IMR-90 (cell line): ENCODE results near the gene MAGI2. TPM values are rescaled to one million over a fixed set of nuclear protein-coding genes. Genes with fewer than 3 reads are reported as not detected.

Experiments used
- ATAC-seq: fragments of 200-7000 bp; cut with Tn5 transposase; 2 replicates; pipeline ENCODE4 v1.9.1; 2020; ENCODE audit warnings: low read depth, mild to moderate bottlenecking, moderate library complexity
- BruUV-seq: library from RNA; stranded (reverse); fragments of 400-500 nt; replicated peaks from 2 replicates; lab custom pipeline; 2021; lab: Mats Ljungman, UMichigan
- CTCF ChIA-PET: fragments of 300-600 bp; formaldehyde crosslinking; extraction: SDS; loops from one replicate; lab custom pipeline; 2021; ENCODE audit warnings: antibody characterized with exemption; lab: Yijun Ruan, JAX
- POLR2A ChIA-PET: fragments of 300-600 bp; sonication (Branson Sonifier 250); formaldehyde crosslinking; loops from one replicate; lab custom pipeline; 2022; ENCODE audit warnings: antibody characterized with exemption; ENCODE audit not compliant: unreplicated experiment; lab: Charles Lee
- DNase-seq: peaks from one replicate; pipeline ENCODE4 v3.0.0; 2013
- H2AFZ ChIP-seq: replicated peaks from 2 replicates; pipeline ENCODE3; 2013; ENCODE audit warnings: low read length, mild to moderate bottlenecking; ENCODE audit not compliant: poor library complexity
- H2AK5ac ChIP-seq: 2 replicates; pipeline ENCODE4 v1.6.1; 2013; ENCODE audit warnings: low read depth, low read length, inconsistent platforms
- H2AK9ac ChIP-seq: replicated peaks from 2 replicates; pipeline ENCODE3; 2013; ENCODE audit warnings: mild to moderate bottlenecking, low read depth, low read length, moderate library complexity; ENCODE audit not compliant: poor library complexity
- H2BK120ac ChIP-seq: 2 replicates; pipeline ENCODE4 v1.6.1; 2013; ENCODE audit warnings: low read depth, low read length, inconsistent platforms
- H2BK15ac ChIP-seq: 3 replicates; pipeline ENCODE4 v1.6.1; 2013; ENCODE audit warnings: low read depth, low read length, inconsistent platforms
- H2BK20ac ChIP-seq: 2 replicates; pipeline ENCODE4 v1.6.1; 2013; ENCODE audit warnings: low read depth, mild to moderate bottlenecking, inconsistent platforms, low read length, moderate library complexity
- H2BK5ac ChIP-seq: 2 replicates; pipeline ENCODE4 v1.6.1; 2013; ENCODE audit warnings: mild to moderate bottlenecking, low read depth, low read length, inconsistent platforms; ENCODE audit not compliant: poor library complexity, severe bottlenecking
- H3K14ac ChIP-seq: replicated peaks from 2 replicates; pipeline ENCODE4 v1.6.1; 2013; ENCODE audit warnings: low read depth, low read length, inconsistent platforms
- H3K18ac ChIP-seq: 2 replicates; pipeline ENCODE4 v1.6.1; 2013; ENCODE audit warnings: low read depth, low read length, control low read depth
- H3K23ac ChIP-seq: 2 replicates; pipeline ENCODE4 v1.6.1; 2013; ENCODE audit warnings: low read depth, low read length, inconsistent platforms
- H3K27ac ChIP-seq: 2 replicates; pipeline ENCODE4 v1.5.1; 2013; ENCODE audit warnings: mild to moderate bottlenecking, control low read depth, low read length; ENCODE audit not compliant: insufficient read depth
- H3K27me3 ChIP-seq: 2 replicates; pipeline ENCODE4 v1.6.1; 2013; ENCODE audit warnings: low read length; ENCODE audit not compliant: control insufficient read depth, insufficient read depth
- H3K36me3 ChIP-seq: 2 replicates; pipeline ENCODE4 v1.6.1; 2013; ENCODE audit warnings: low read length, mixed read lengths; ENCODE audit not compliant: control insufficient read depth, insufficient read depth
- H3K4ac ChIP-seq: 2 replicates; pipeline ENCODE4 v1.6.1; 2013; ENCODE audit warnings: low read depth, low read length, inconsistent platforms
- H3K4me1 ChIP-seq: 2 replicates; pipeline ENCODE4 v1.6.1; 2013; ENCODE audit warnings: low read length, mixed read lengths; ENCODE audit not compliant: control insufficient read depth, insufficient read depth
- H3K4me2 ChIP-seq: 2 replicates; pipeline ENCODE4 v1.6.1; 2013; ENCODE audit warnings: low read depth, mild to moderate bottlenecking, control low read depth, low read length, moderate library complexity
- H3K4me3 ChIP-seq: 2 replicates; pipeline ENCODE4 v1.5.1; 2013; ENCODE audit warnings: low read depth, mild to moderate bottlenecking, control low read depth, low read length, moderate library complexity; ENCODE audit not compliant: insufficient read depth
- H3K56ac ChIP-seq: 2 replicates; pipeline ENCODE4 v1.6.1; 2013; ENCODE audit warnings: low read length, inconsistent platforms; ENCODE audit not compliant: insufficient read depth; ENCODE audit errors: extremely low read depth
- H3K79me1 ChIP-seq, 2 experiments: 2 replicates each; pipeline ENCODE4 v1.6.1; 2013; ENCODE audit warnings: low read length in 2 of 2, inconsistent platforms in 1 of 2, low read depth in 1 of 2
- H3K9ac ChIP-seq: 2 replicates; pipeline ENCODE4 v1.6.1; 2013; ENCODE audit warnings: low read depth, low read length, control low read depth
- H3K9me1 ChIP-seq: 2 replicates; pipeline ENCODE4 v1.6.1; 2013; ENCODE audit warnings: low read length, inconsistent platforms; ENCODE audit not compliant: insufficient read depth
- H3K9me3 ChIP-seq: 2 replicates; pipeline ENCODE4 v1.6.1; 2013; ENCODE audit warnings: low read length; ENCODE audit not compliant: control insufficient read depth, insufficient read depth
- H4K20me1 ChIP-seq: 2 replicates; pipeline ENCODE4 v1.6.1; 2013; ENCODE audit warnings: low read length, inconsistent platforms; ENCODE audit not compliant: insufficient read depth
- H4K5ac ChIP-seq: 2 replicates; pipeline ENCODE4 v1.6.1; 2013; ENCODE audit warnings: mild to moderate bottlenecking, low read depth, low read length, control low read depth
- H4K8ac ChIP-seq, 2 experiments: 2 replicates each; pipeline ENCODE4 v1.6.1; 2013; ENCODE audit warnings: low read depth in 2 of 2, low read length in 2 of 2, control low read depth in 1 of 2, inconsistent platforms in 1 of 2
- H4K91ac ChIP-seq: 2 replicates; pipeline ENCODE4 v1.6.1; 2013; ENCODE audit warnings: low read depth, low read length, inconsistent platforms; ENCODE audit not compliant: insufficient read depth
- FOS ChIP-seq: fragments of 150-350 bp; IDR thresholded peaks from 2 replicates; pipeline ENCODE4 v1.6.1; 2016; ENCODE audit warnings: low read depth, low read length
- MAZ ChIP-seq: IDR thresholded peaks from 2 replicates; pipeline ENCODE4 v1.6.1; 2012; ENCODE audit warnings: low read depth, mild to moderate bottlenecking, low read length, improper control_type of control experiment, moderate library complexity, borderline replicate concordance
- RFX5 ChIP-seq: IDR thresholded peaks from 2 replicates; pipeline ENCODE4 v1.8.0; 2012; ENCODE audit warnings: low read depth, mild to moderate bottlenecking, low read length, moderate library complexity
- USF2 ChIP-seq: fragments of 150-350 bp; IDR thresholded peaks from 2 replicates; pipeline ENCODE4 v1.6.1; 2017; ENCODE audit warnings: mild to moderate bottlenecking, antibody characterized with exemption, low read length, low read depth
- whole genome bisulfite sequencing, 2 experiments: methylation state at CpG; one replicate each; pipeline versions ENCODE4 v1.1.5 to v1.1.7; 2013; ENCODE audit warnings: missing lambda C conversion rate in 2 of 2; ENCODE audit not compliant: insufficient read length in 1 of 2; ENCODE audit errors: extremely low coverage in 2 of 2; 5-methylcytosine and 5-hydroxymethylcytosine counted together
- dilution Hi-C: fragments of 300-500 bp; cut with HindIII; formaldehyde crosslinking; loops from one replicate; pipeline ENCODE4 v1.14.3; 2018; ENCODE audit warnings: low sequenced_read_pairs; ENCODE audit not compliant: unreplicated experiment
- in situ Hi-C: fragments of 300-500 bp; cut with MboI; formaldehyde crosslinking; loops from 3 replicates; pipeline ENCODE4 v1.14.3; 2019; ENCODE audit warnings: low sequenced_read_pairs, inconsistent platforms, mixed read lengths
- intact Hi-C: fragments of 100-400 bp; cut with micrococcal nuclease; formaldehyde crosslinking; loops from 2 replicates; pipeline ENCODE4 v1.10.0; 2022
- polyA plus RNA-seq, 3 experiments: library from polyadenylated mRNA; depleted of rRNA; stranded (reverse); fragments of >200 nt; gene quantifications; 2 replicates each; pipeline ENCODE4 v1.2.3, GENCODE V29; 2012; ENCODE audit warnings: low replicate concordance in 1 of 3
- total RNA-seq: library from RNA; depleted of rRNA; stranded (reverse); fragments of >200 nt; gene quantifications from 2 replicates; pipeline ENCODE4 v1.2.3, GENCODE V29; 2012

Gene MAGI2
- total and polyA plus RNA-seq, 2 of the 4 experiments (the other 2 are of a cell fraction): 2.5 to 17.9 TPM

GRCh38 chr7:78141522-78142281 lies 1311.8 kb downstream of the MAGI2 start:
- no peak overlapping the region for H2BK5ac ChIP-seq
- H4K91ac ChIP-seq: no peak overlapping the region
- dilution Hi-C loops (no loop called here), in situ Hi-C loops (loop anchor here (25.0 kb wide), 1 partner anchor 796 kb away; no protein-coding TSS in a partner anchor), intact Hi-C loops (no loop called here)
- no peak overlapping the region for H4K8ac ChIP-seq
- BruUV-seq: no TSS peak
- H3K9ac ChIP-seq: no peak overlapping the region
- no peak overlapping the region; the same call in 1 of the 2 replicates for H2BK20ac ChIP-seq
- peaks cover 4% of the 10 kb centered on the region; the same call in 1 of the 2 replicates for H3K9me1 ChIP-seq
- ATAC-seq (peak; percentile 83), DNase-seq (peak; percentile 88)
- H3K79me1 ChIP-seq: no peaks in the 10 kb centered on the region; a peak in 1 of 4 replicates
- no peak overlapping the region for H2BK15ac ChIP-seq
- no peaks in the 10 kb centered on the region for H3K36me3 ChIP-seq
- no peaks in the 10 kb centered on the region for H3K9me3 ChIP-seq
- no peak overlapping the region for H3K23ac ChIP-seq
- H3K27me3 ChIP-seq: no peaks in the 10 kb centered on the region
- peaks cover 7% of the 10 kb centered on the region for H3K4me1 ChIP-seq
- H3K4ac ChIP-seq: no peak overlapping the region; the same call in 1 of the 2 replicates
- no peak overlapping the region; the same call in 1 of the 2 replicates for H3K14ac ChIP-seq
- POLR2A ChIA-PET: no interaction called here
- no peak overlapping the region for H2AK5ac ChIP-seq
- H3K4me3 ChIP-seq: no peak overlapping the region
- no peak overlapping the region for H2BK120ac ChIP-seq
- TF ChIP-seq USF2 (peak; percentile 62; the same call in 1 of the 2 replicates), RFX5 (no peak), MAZ (peak; percentile 47; the same call in 1 of the 2 replicates), FOS (peak; percentile 42; the same call in 1 of the 2 replicates)
- H4K5ac ChIP-seq: no peak overlapping the region
- no peaks in the 10 kb centered on the region for H4K20me1 ChIP-seq
- H3K4me2 ChIP-seq: peak overlapping the region; percentile 34; the same call in 1 of the 2 replicates
- CTCF ChIA-PET: no interaction called here
- no peak overlapping the region for H3K18ac ChIP-seq
- no peak overlapping the region for H2AK9ac ChIP-seq
- no CpG with 5 or more reads among the region's 9 CpGs for WGBS, 2 experiments
- no peak overlapping the region for H3K27ac ChIP-seq
- H2AFZ ChIP-seq: no peak overlapping the region
- H3K56ac ChIP-seq: no peak overlapping the region
